IPS-18c (cell line): ENCODE measurements around the gene KAZN.

Source experiments
- H3K4me3 ChIP-seq: 2 replicates; pipeline ENCODE4 v1.7.0; 2013; ENCODE audit warnings: low read depth, mild to moderate bottlenecking, low read length, moderate library complexity; ENCODE audit not compliant: insufficient read depth
- H3K9me3 ChIP-seq: one replicate; pipeline ENCODE4 v1.6.1; 2013; ENCODE audit warnings: mild to moderate bottlenecking, low read length, moderate library complexity; ENCODE audit not compliant: control insufficient read depth, insufficient read depth

KAZN gene

GRCh38 chr1:14598498-14599182, at the start of gene KAZN:
Gene KAZN, plus strand, starts transcription at chr1:14598685.
- peak within 1 kb of the TSS; percentile 82 for H3K4me3 ChIP-seq

GRCh38 chr1:14549897-14550620, 48.4 kb upstream of the KAZN start:
- Histone ChIP-seq H3K4me3 (no peak overlapping the region), H3K9me3 (no peaks in the 10 kb centered on the region)

More at GRCh38 chr1:14598498-14599182, at the start of gene KAZN:
- no peaks in the 10 kb centered on the region for H3K9me3 ChIP-seq

- Histone ChIP-seq H3K4me3 (no peak overlapping the region), H3K9me3 (no peaks in the 10 kb centered on the region)
These were observed 47.1 kb upstream of the KAZN start for GRCh38 chr1:14551386-14551785.

GRCh38 chr1:14552246-14552965, 46.1 kb upstream of the KAZN start:
- H3K4me3 ChIP-seq = no peak overlapping the region
- H3K9me3 ChIP-seq = no peaks in the 10 kb centered on the region

GRCh38 chr1:14553711-14554110, 44.8 kb upstream of the KAZN start:
- no peak overlapping the region for H3K4me3 ChIP-seq
- H3K9me3 ChIP-seq = no peaks in the 10 kb centered on the region

- Histone ChIP-seq H3K4me3 (no peak overlapping the region), H3K9me3 (no peaks in the 10 kb centered on the region)
These were observed 43.4 kb upstream of the KAZN start for GRCh38 chr1:14555091-14555490.

- Histone ChIP-seq H3K9me3 (no peaks in the 10 kb centered on the region), H3K4me3 (no peak overlapping the region)
These were observed 37.3 kb upstream of the KAZN start for GRCh38 chr1:14561014-14561693.

- H3K9me3 ChIP-seq = peaks cover 3% of the 10 kb centered on the region
- no peak overlapping the region for H3K4me3 ChIP-seq
These were observed 33.4 kb upstream of the KAZN start for GRCh38 chr1:14565090-14565489.

GRCh38 chr1:14567056-14567455, 31.4 kb upstream of the KAZN start:
- H3K9me3 ChIP-seq = peaks cover 3% of the 10 kb centered on the region
- H3K4me3 ChIP-seq = no peak overlapping the region

- peaks cover 3% of the 10 kb centered on the region for H3K9me3 ChIP-seq
These were observed 30.6 kb upstream of the KAZN start for GRCh38 chr1:14567903-14568302.

GRCh38 chr1:14568716-14569355, 29.6 kb upstream of the KAZN start:
- Histone ChIP-seq H3K9me3 (peaks cover 3% of the 10 kb centered on the region), H3K4me3 (no peak overlapping the region)

More at GRCh38 chr1:14567903-14568302, 30.6 kb upstream of the KAZN start:
- no peak overlapping the region for H3K4me3 ChIP-seq

GRCh38 chr1:14570514-14570913, 28.0 kb upstream of the KAZN start:
- Histone ChIP-seq H3K4me3 (no peak overlapping the region), H3K9me3 (peaks cover 3% of the 10 kb centered on the region)

GRCh38 chr1:14571810-14572767, 26.4 kb upstream of the KAZN start:
- no peak overlapping the region for H3K4me3 ChIP-seq

GRCh38 chr1:14572861-14573260, 25.6 kb upstream of the KAZN start:
- peaks cover 2% of the 10 kb centered on the region for H3K9me3 ChIP-seq
- H3K4me3 ChIP-seq = no peak overlapping the region

More at GRCh38 chr1:14571810-14572767, 26.4 kb upstream of the KAZN start:
- H3K9me3 ChIP-seq = peaks cover 3% of the 10 kb centered on the region

GRCh38 chr1:14576155-14576554, 22.3 kb upstream of the KAZN start:
- no peaks in the 10 kb centered on the region for H3K9me3 ChIP-seq
- H3K4me3 ChIP-seq = no peak overlapping the region

- Histone ChIP-seq H3K4me3 (no peak overlapping the region), H3K9me3 (no peaks in the 10 kb centered on the region)
These were observed 21.2 kb upstream of the KAZN start for GRCh38 chr1:14577261-14577660.
